A549 (cell line): ENCODE data around the gene ITGB1. TPM values are rescaled to one million over a fixed set of nuclear protein-coding genes. Genes with fewer than 3 reads are reported as not detected.
"Not testable (repeated sequence)": the region's sequence is repeated elsewhere in the genome, so short reads cannot be mapped to it uniquely, and the experiment has no call there.

ENCODE experiments used
- ATAC-seq, 2 experiments: fragments of 200-7000 bp in 1 of 2; fragments of >200 bp in 1 of 2; cut with Nextera tagmentation in 1 of 2; cut with Tn5 transposase in 1 of 2; 3 replicates each; pipeline versions ENCODE4 v1.8.0 to v1.9.1; 2018 to 2020; ENCODE audit warnings: mild to moderate bottlenecking in 1 of 2, moderate library complexity in 1 of 2
- CTCF ChIA-PET: fragments of 300-600 bp; sonication (Branson Sonifier 250); formaldehyde crosslinking; extraction: SDS; loops from one replicate; lab custom pipeline; 2021; ENCODE audit warnings: antibody characterized with exemption, inconsistent platforms; lab: Yijun Ruan, JAX
- POLR2A ChIA-PET: fragments of 350-600 bp; formaldehyde crosslinking; extraction: SDS; loops from one replicate; lab custom pipeline; 2021; ENCODE audit warnings: antibody characterized with exemption, inconsistent platforms; lab: Yijun Ruan, JAX
- DNase-seq, 2 experiments: peaks; one replicate each; pipeline versions ENCODE4 v3.0.0 to v3.0.0-alpha.2; 2011 to 2016; ENCODE audit warnings: low read depth in 1 of 2, low spot score in 1 of 2
- FAIRE-seq: peaks from 2 replicates; lab custom pipeline; 2011; peaks lifted over from hg19 to GRCh38; lab: Jason Lieb, UNC
- H3K27ac ChIP-seq, 2 experiments: fragments of >200 bp; sonication (Bioruptor Twin); formaldehyde crosslinking; 3 replicates each; pipeline ENCODE4 v1.5.1; 2016 to 2017
- H3K4me1 ChIP-seq: fragments of >200 bp; sonication (Bioruptor Twin); formaldehyde crosslinking; 3 replicates; pipeline ENCODE4 v1.6.1; 2016
- H3K4me2 ChIP-seq: fragments of >200 bp; sonication (Bioruptor Twin); formaldehyde crosslinking; 3 replicates; pipeline ENCODE4 v1.6.1; 2016
- H3K4me3 ChIP-seq: fragments of >200 bp; sonication (Bioruptor Twin); formaldehyde crosslinking; 3 replicates; pipeline ENCODE4 v1.5.1; 2016
- H3K9me3 ChIP-seq: fragments of >200 bp; sonication (Bioruptor Twin); formaldehyde crosslinking; 3 replicates; pipeline ENCODE4 v1.6.1; 2016
- BHLHE40 ChIP-seq: IDR thresholded peaks from 2 replicates; pipeline ENCODE4 v1.6.1; 2012; ENCODE audit warnings: low read depth, low read length, inconsistent platforms
- CHD2 ChIP-seq: fragments of 150-350 bp; IDR thresholded peaks from 2 replicates; pipeline ENCODE4 v1.6.1; 2014; ENCODE audit warnings: low read length; ENCODE audit not compliant: partially characterized antibody
- CHD4 ChIP-seq: fragments of 200-600 bp; sonication (generic); IDR thresholded peaks from 2 replicates; pipeline ENCODE4 v1.6.1; 2016; ENCODE audit warnings: antibody characterized with exemption, mild to moderate bottlenecking, borderline replicate concordance
- EHF ChIP-seq: fragments of 250-450 bp; sonication (Bioruptor Pico); IDR thresholded peaks from 2 replicates; pipeline ENCODE4 v1.5.0; 2020; ENCODE audit warnings: mild to moderate bottlenecking
- EHMT2 ChIP-seq: fragments of 200-600 bp; sonication (generic); IDR thresholded peaks from 2 replicates; pipeline ENCODE4 v1.6.1; 2016; ENCODE audit warnings: antibody characterized with exemption, low read depth, mild to moderate bottlenecking, moderate library complexity
- EP300 ChIP-seq, 2 experiments: fragments of >200 bp; sonication (Bioruptor Twin); formaldehyde crosslinking; IDR thresholded peaks; 2 replicates in 1 of 2; 3 replicates in 1 of 2; pipeline ENCODE4 v1.6.1; 2016 to 2017
- FOSL2 ChIP-seq, 2 experiments: fragments of 450-650 bp in 1 of 2; fragments of >200 bp in 1 of 2; sonication (Bioruptor Twin) in 1 of 2; formaldehyde crosslinking; IDR thresholded peaks; 2 replicates each; pipeline versions ENCODE4 v1.5.0 to v1.6.1; 2016 to 2020; ENCODE audit warnings: mild to moderate bottlenecking in 1 of 2, moderate library complexity in 1 of 2
- HES2 ChIP-seq: fragments of >200 bp; sonication (Bioruptor Twin); formaldehyde crosslinking; IDR thresholded peaks from 2 replicates; pipeline ENCODE4 v1.6.1; 2016
- HOXA7 ChIP-seq: fragments of 250-450 bp; sonication (Bioruptor Pico); IDR thresholded peaks from 2 replicates; pipeline ENCODE4 v1.5.0; 2020; ENCODE audit warnings: mild to moderate bottlenecking, moderate library complexity
- HOXB13 ChIP-seq: fragments of 250-450 bp; sonication (Bioruptor Pico); IDR thresholded peaks from 2 replicates; pipeline ENCODE4 v1.5.0; 2020; ENCODE audit warnings: low read depth, mild to moderate bottlenecking, moderate library complexity
- KDM1A ChIP-seq: fragments of 200-600 bp; sonication (generic); IDR thresholded peaks from 2 replicates; pipeline ENCODE4 v1.6.1; 2016; ENCODE audit warnings: low read depth, mild to moderate bottlenecking
- KDM5A ChIP-seq: fragments of 200-600 bp; sonication (generic); IDR thresholded peaks from 2 replicates; pipeline ENCODE4 v1.6.1; 2016; ENCODE audit warnings: antibody characterized with exemption, mild to moderate bottlenecking
- MAFK ChIP-seq: fragments of 450-650 bp; IDR thresholded peaks from 2 replicates; pipeline ENCODE4 v1.6.1; 2014; ENCODE audit not compliant: partially characterized antibody
- MAX ChIP-seq: IDR thresholded peaks from 2 replicates; pipeline ENCODE4 v1.6.1; 2012
- MYC ChIP-seq: IDR thresholded peaks from 2 replicates; pipeline ENCODE4 v1.6.1; 2012; ENCODE audit warnings: mild to moderate bottlenecking, inconsistent platforms, low read length, improper control_type of control experiment, borderline replicate concordance
- PBX3 ChIP-seq: IDR thresholded peaks from 2 replicates; pipeline ENCODE4 v1.6.1; 2012
- PHF8 ChIP-seq: fragments of 200-600 bp; sonication (generic); IDR thresholded peaks from 2 replicates; pipeline ENCODE4 v1.6.1; 2016; ENCODE audit warnings: low read depth, mild to moderate bottlenecking, antibody characterized with exemption, moderate library complexity, borderline replicate concordance
- POLR2A ChIP-seq: IDR thresholded peaks from 2 replicates; pipeline ENCODE4 v1.6.1; 2012; ENCODE audit warnings: mild to moderate bottlenecking, low read length
- POLR2AphosphoS2 ChIP-seq: conservative IDR thresholded peaks from 2 replicates; pipeline ENCODE4 v1.6.1; 2012; ENCODE audit warnings: low read length, improper control_type of control experiment, inconsistent platforms
- USF2 ChIP-seq: fragments of 450-650 bp; IDR thresholded peaks from 2 replicates; pipeline ENCODE4 v1.6.1; 2014; ENCODE audit warnings: antibody characterized with exemption
- ZC3H11A ChIP-seq: fragments of 450-650 bp; IDR thresholded peaks from 2 replicates; pipeline ENCODE4 v1.6.1; 2014; ENCODE audit warnings: antibody characterized with exemption, mild to moderate bottlenecking
- ZNF302 ChIP-seq: fragments of 250-450 bp; sonication (Bioruptor Pico); IDR thresholded peaks from 2 replicates; pipeline ENCODE4 v1.9.0; 2021; ENCODE audit warnings: inconsistent platforms, mild to moderate bottlenecking, moderate library complexity
- WGBS: methylation state at CpG from one replicate; pipeline ENCODE4 v1.1.6; 2017; ENCODE audit errors: missing lambda C conversion rate; 5-methylcytosine and 5-hydroxymethylcytosine counted together
- polyA plus RNA-seq, 4 experiments: library from polyadenylated mRNA; depleted of rRNA in 3 of 4; stranded (reverse); fragments of >200 nt; fragmentation: RNase III in 1 of 4; extraction: RNeasy Plus Mini Kit Qiagen cat#74134 plus additional on column Dnase treatment in 1 of 4; gene quantifications; 2 replicates in 3 of 4; 3 replicates in 1 of 4; pipeline ENCODE4 v1.2.3, GENCODE V29; 2011 to 2017

The ITGB1 gene
- polyA plus RNA-seq, 2 of the 4 experiments (the other 2 are of a cell fraction), result 1,270 to 2,408 TPM

- Histone ChIP-seq H3K9me3 (no peaks in the 10 kb centered on the region; the same call in 2 of the 3 replicates), H3K4me2 (peak overlapping the region; percentile 15), H3K4me1 (peaks cover 32% of the 10 kb centered on the region), H3K4me3 (no peak overlapping the region), H3K27ac (peak overlapping the region in 1 of 2 experiments; percentile 54; a peak in 3 of 6 replicates)
- FAIRE-seq (no peak), ATAC-seq (no peak; a peak in 1 of 6 replicates), DNase-seq (no peak)
- ChIA-PET CTCF (interaction anchor here (0.6 to 0.7 kb wide), 2 partner anchors 11 to 29 kb away, joined by 3 to 4 read pairs; no protein-coding TSS in a partner anchor), POLR2A (no interaction called here)
- peak; percentile 45; the same call in 1 of the 2 replicates for TF ChIP-seq HOXA7
- no peak for TF ChIP-seq KDM5A
- no peak for TF ChIP-seq KDM1A
- 69% methylated on average over 2 of the region's 2 CpGs for WGBS
These were observed 34.9 kb downstream of the ITGB1 start for GRCh38 chr10:32923134-32923533.

GRCh38 chr10:32922170-32922569 is 35.9 kb downstream of the ITGB1 start:
- CTCF ChIA-PET, result no interaction called here
- POLR2A ChIA-PET, result no interaction called here

GRCh38 chr10:32917817-32918216 is 40.2 kb downstream of the ITGB1 start:
- POLR2A ChIA-PET, DNase-seq, FAIRE-seq, H3K4me2 ChIP-seq, H3K27ac ChIP-seq, ATAC-seq, H3K9me3 ChIP-seq, H3K4me3 ChIP-seq, CTCF ChIA-PET: not testable (repeated sequence)
- H3K4me1 ChIP-seq, result peaks cover 12% of the 10 kb centered on the region; the same call in 2 of the 3 replicates
- 93% methylated on average over 5 of the region's 5 CpGs for WGBS

More at GRCh38 chr10:32922170-32922569, 35.9 kb downstream of the ITGB1 start:
- 87% methylated on average over 2 of the region's 2 CpGs for WGBS
- Histone ChIP-seq H3K9me3 (no peaks in the 10 kb centered on the region; the same call in 2 of the 3 replicates), H3K4me3 (no peak overlapping the region), H3K4me2 (no peak overlapping the region), H3K4me1 (peaks cover 31% of the 10 kb centered on the region), H3K27ac (no peak overlapping the region)
- DNase-seq (no peak), FAIRE-seq (peak; percentile 80), ATAC-seq (no peak)
- TF ChIP-seq MAX (no peak), CHD2 (no peak), HOXB13 (CRISPR knock-in tag) (no peak), PBX3 (no peak), MAFK (no peak), EHF (CRISPR knock-in tag) (no peak), MYC (no peak), BHLHE40 (no peak), ZC3H11A (no peak), ZNF302 (CRISPR knock-in tag) (no peak), EHMT2 (no peak), EP300 (IDR thresholded peaks at IDR 0.05) (no peak), POLR2A (no peak), USF2 (no peak), HOXA7 (no peak), PHF8 (no peak), FOSL2 (IDR thresholded peaks at IDR 0.05) (no peak), FOSL2 (CRISPR knock-in tag; IDR thresholded peaks at IDR 0.05) (no peak), CHD4 (no peak), POLR2AphosphoS2 (no peak), HES2 (no peak)
